Hematopoietic multipotent progenitor cell treated with erythropoietin and hydrocortisone succinate and interleukin-3 and kit ligand, for 17 days (in vitro differentiated cells): Measurements from ENCODE around the gene MRPL21.
"Not testable (repeated sequence)": the region's sequence is repeated elsewhere in the genome, so short reads cannot be mapped to it uniquely, and the experiment has no call there.

Source experiments
- DNase-seq: peaks from one replicate; pipeline ENCODE4 v3.0.0-alpha.2; 2015; ENCODE audit warnings: low spot score

The MRPL21 gene

GRCh38 chr11:68910965-68911364, 7.3 kb upstream of the MRPL21 start:
- peak; percentile 36 for DNase-seq

GRCh38 chr11:68908273-68908672, 4.6 kb upstream of the MRPL21 start:
- no peak for DNase-seq

- no peak for DNase-seq
These were observed 2.1 kb upstream of the MRPL21 start for GRCh38 chr11:68905421-68906360.

- peak; percentile 39 for DNase-seq
These were observed 716 bp upstream of the MRPL21 start for GRCh38 chr11:68904248-68904847.

GRCh38 chr11:68900835-68901381, 2.7 kb downstream of the MRPL21 start:
- DNase-seq: no peak

GRCh38 chr11:68897441-68897840, 6.2 kb downstream of the MRPL21 start:
- no peak for DNase-seq

- DNase-seq: no peak
These were observed 7.3 kb downstream of the MRPL21 start for GRCh38 chr11:68896171-68896959.

GRCh38 chr11:68893282-68893681, 10.3 kb downstream of the MRPL21 start:
- DNase-seq: no peak

GRCh38 chr11:68892576-68892975, 11.1 kb downstream of the MRPL21 start:
- no peak for DNase-seq

GRCh38 chr11:68891351-68891948, 12.2 kb downstream of the MRPL21 start:
- no peak for DNase-seq

GRCh38 chr11:68890490-68891231, 13.0 kb downstream of the MRPL21 start:
- DNase-seq: no peak

- no peak for DNase-seq
These were observed 13.6 kb downstream of the MRPL21 start for GRCh38 chr11:68889948-68890446.

GRCh38 chr11:68884827-68885226, 18.8 kb downstream of the MRPL21 start:
- not testable (repeated sequence) for DNase-seq

GRCh38 chr11:68882391-68882790, 21.2 kb downstream of the MRPL21 start:
- DNase-seq: no peak

- DNase-seq: no peak
These were observed 22.3 kb downstream of the MRPL21 start for GRCh38 chr11:68881320-68881719.

GRCh38 chr11:68880851-68881250, 22.8 kb downstream of the MRPL21 start:
- no peak for DNase-seq

GRCh38 chr11:68878022-68878421, 25.6 kb downstream of the MRPL21 start:
- no peak for DNase-seq

GRCh38 chr11:68872216-68873003, 31.2 kb downstream of the MRPL21 start:
- no peak for DNase-seq

- no peak for DNase-seq
These were observed 33.2 kb downstream of the MRPL21 start for GRCh38 chr11:68870470-68870869.

GRCh38 chr11:68868221-68868835, 35.3 kb downstream of the MRPL21 start:
- DNase-seq: no peak
